Stimulated activated CD4-positive, alpha-beta T cell treated with anti-CD3 and anti-CD28 coated beads, Interleukin-15, amount 100 ng/mL, for 48 hours (primary cell): ENCODE measurements around the gene ANKRD44.

Experiments used
- DNase-seq, 2 donors: peaks; one replicate each; pipeline ENCODE4 v3.0.0-alpha.2; 2020; ENCODE audit warnings: low read depth in 2 of 2

The ANKRD44 gene

GRCh38 chr2:197322143-197322542 lies 11.6 kb upstream of the ANKRD44 start:
- DNase-seq = no peak

GRCh38 chr2:197315371-197315770 lies 4.8 kb upstream of the ANKRD44 start:
- DNase-seq = no peak

GRCh38 chr2:197312186-197312585 lies 1.6 kb upstream of the ANKRD44 start:
- no peak for DNase-seq

GRCh38 chr2:197311421-197312033 lies 947 bp upstream of the ANKRD44 start:
- no peak for DNase-seq

- DNase-seq = no peak
These were observed 424 bp upstream of the ANKRD44 start for GRCh38 chr2:197310987-197311420.

GRCh38 chr2:197309691-197310231 lies 819 bp downstream of the ANKRD44 start:
- no peak for DNase-seq

GRCh38 chr2:197308996-197309690 lies 1.4 kb downstream of the ANKRD44 start:
- DNase-seq = no peak

- DNase-seq = no peak
These were observed 2.0 kb downstream of the ANKRD44 start for GRCh38 chr2:197308585-197308984.

- DNase-seq = no peak
These were observed 2.6 kb downstream of the ANKRD44 start for GRCh38 chr2:197307933-197308521.

- no peak for DNase-seq
These were observed 3.2 kb downstream of the ANKRD44 start for GRCh38 chr2:197307236-197307932.

GRCh38 chr2:197306696-197307040 lies 3.9 kb downstream of the ANKRD44 start:
- DNase-seq = no peak

GRCh38 chr2:197306024-197306695 lies 4.4 kb downstream of the ANKRD44 start:
- DNase-seq = no peak

- DNase-seq = no peak
These were observed 6.0 kb downstream of the ANKRD44 start for GRCh38 chr2:197304556-197305011.

- no peak for DNase-seq
These were observed 10.4 kb downstream of the ANKRD44 start for GRCh38 chr2:197300139-197300538.

- DNase-seq = no peak
These were observed 12.0 kb downstream of the ANKRD44 start for GRCh38 chr2:197298609-197299008.

GRCh38 chr2:197297772-197298318 lies 12.7 kb downstream of the ANKRD44 start:
- no peak for DNase-seq

- DNase-seq = no peak
These were observed 13.3 kb downstream of the ANKRD44 start for GRCh38 chr2:197297266-197297665.

- DNase-seq = no peak
These were observed 13.7 kb downstream of the ANKRD44 start for GRCh38 chr2:197296835-197297234.

- DNase-seq = no peak
These were observed 16.3 kb downstream of the ANKRD44 start for GRCh38 chr2:197294260-197294659.

GRCh38 chr2:197293252-197294007 lies 17.1 kb downstream of the ANKRD44 start:
- no peak for DNase-seq

GRCh38 chr2:197292619-197293018 lies 18.0 kb downstream of the ANKRD44 start:
- no peak for DNase-seq
